Adrenal gland (tissue), 12 donors: Measurements from ENCODE around the gene SYT1. TPM values are rescaled to one million over a fixed set of nuclear protein-coding genes. Genes with fewer than 3 reads are reported as not detected.

ENCODE experiments used
- DNase-seq, 7 donors: peaks; one replicate each; pipeline ENCODE4 v3.0.0-alpha.2; 2019 to 2020
- H3K27ac ChIP-seq, 5 donors: fragments of 200-600 bp; sonication (generic) in 4 of 5; 1 replicate in 3 of 5; 2 replicates in 2 of 5; pipeline versions ENCODE4 v1.5.1 to v1.8.0; 2016 to 2020; ENCODE audit warnings: mild to moderate bottlenecking in 1 of 5
- H3K27me3 ChIP-seq: fragments of 200-600 bp; 2 replicates; pipeline ENCODE4 v1.8.0; 2021
- H3K36me3 ChIP-seq, 2 donors: fragments of 200-600 bp; replicated peaks in 1 of 2; 1 replicate in 1 of 2; 2 replicates in 1 of 2; pipeline versions ENCODE4 v1.5.1 to v1.8.0; 2018 to 2022
- H3K4me1 ChIP-seq, 2 donors: fragments of 200-600 bp; replicated peaks in 1 of 2; 1 replicate in 1 of 2; 2 replicates in 1 of 2; pipeline versions ENCODE4 v1.5.1 to v1.8.0; 2018 to 2021
- H3K4me3 ChIP-seq, 4 donors: fragments of 200-600 bp; sonication (generic) in 3 of 4; one replicate each; pipeline ENCODE4 v1.5.1; 2016 to 2018
- H3K9me3 ChIP-seq, 3 donors: fragments of 200-600 bp; sonication (generic) in 1 of 3; replicated peaks in 1 of 3; 1 replicate in 2 of 3; 2 replicates in 1 of 3; pipeline versions ENCODE4 v1.5.1 to v1.8.0; 2016 to 2021
- CTCF ChIP-seq, 6 experiments: fragments of 450-650 bp in 4 of 6; fragments of 200-600 bp in 2 of 6; sonication (generic) in 1 of 6; IDR thresholded peaks; 1 replicate in 5 of 6; 2 replicates in 1 of 6; pipeline versions ENCODE4 v1.5.1 to v1.8.0; 2016 to 2021; ENCODE audit warnings: antibody characterized with exemption in 6 of 6, mild to moderate bottlenecking in 2 of 6, moderate library complexity in 1 of 6
- POLR2A ChIP-seq, 2 donors: fragments of 450-650 bp; IDR thresholded peaks; one replicate each; pipeline ENCODE4 v1.6.1; 2017; ENCODE audit warnings: antibody characterized with exemption in 2 of 2, mild to moderate bottlenecking in 2 of 2, moderate library complexity in 1 of 2
- WGBS, 4 donors: extraction: QIAGEN DNeasy Blood & Tissue Kit in 2 of 4; methylation state at CpG; one replicate each; pipeline versions ENCODE4 v1.1.5 to v1.1.7; 2013 to 2017; 5-methylcytosine and 5-hydroxymethylcytosine counted together
- intact Hi-C, 2 donors: fragments of 100-400 bp; cut with DNase I; formaldehyde crosslinking; loops; one replicate each; pipeline versions ENCODE4 v1.14.1 to v1.15.0; 2022 to 2023
- polyA plus RNA-seq, 3 donors: library from polyadenylated mRNA; stranded (reverse); fragments of 200-250 nt in 2 of 3; fragments of 350-450 nt in 1 of 3; fragmentation: Illumina TruSeq in 1 of 3; extraction: RNeasy Lipid Tissue Mini Kit (QIAGEN cat#74804) in 1 of 3; gene quantifications; one replicate each; pipeline ENCODE4 v1.2.3, GENCODE V29; 2013 to 2014
- total RNA-seq, 9 donors: library from RNA; depleted of rRNA in 4 of 9; stranded (reverse); fragments of >200 nt in 4 of 9; fragments of 120-200 nt in 1 of 9; fragmentation: NEBNext Ultra II Directional in 1 of 9; extraction: Animal tissue kit (Norgen Biotek cat#: 25700) in 1 of 9; gene quantifications; one replicate each; pipeline versions ENCODE4 v1.1.0 to v1.2.4, GENCODE V29; 2013 to 2023
- donor health status: healthy with polysubstance abuse.
- donor health status: Bipolar disorder and iron deficiency.
- donor health status: DM: yes; HTN: yes; CAD: no.
- donor health status: DM: no; HTN: no; CAD: no.
- donor health status: DM: no; HTN: no; CAD: no.
- donor health status: DM: yes; HTN: yes; CAD: no.

Gene SYT1
- total and polyA plus RNA-seq, 12 donors: 0.42 to 22.3 (median 4.6) TPM

DNA sequence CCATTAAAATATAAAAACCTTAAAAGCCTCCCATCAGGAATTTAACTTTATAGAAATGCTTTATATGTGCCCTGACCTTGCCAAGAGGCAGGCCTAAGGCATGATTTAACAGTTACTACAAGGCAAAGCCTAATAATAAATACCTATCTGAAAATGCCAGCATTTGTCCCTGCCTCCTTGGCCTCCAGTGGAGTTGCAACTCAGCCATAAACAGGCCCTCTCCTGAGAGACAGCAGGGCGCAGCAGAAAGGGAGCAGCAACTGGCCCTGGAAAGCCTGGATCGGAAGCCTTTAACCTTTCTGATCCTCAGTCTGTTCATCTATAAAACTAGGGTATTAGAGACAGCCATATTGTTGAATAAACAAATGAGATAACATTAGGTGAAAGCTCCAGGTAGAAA lies 501.8 kb downstream of the SYT1 start:
- H3K36me3 ChIP-seq: no peaks in the 10 kb centered on the region
- no peaks in the 10 kb centered on the region for H3K27me3 ChIP-seq
- DNase-seq: no peak
- H3K4me3 ChIP-seq: no peak overlapping the region
- no peaks in the 10 kb centered on the region for H3K4me1 ChIP-seq
- no peaks in the 10 kb centered on the region for H3K9me3 ChIP-seq
- 87 to 100% (median 94%) methylated on average over 2 of the region's 2 CpGs for WGBS, 4 donors
- no peak for TF ChIP-seq CTCF (IDR thresholded peaks at IDR 0.05)
- TF ChIP-seq POLR2A (IDR thresholded peaks at IDR 0.05): no peak
- intact Hi-C loops: no loop called here
- H3K27ac ChIP-seq: no peak overlapping the region

- H3K27me3 ChIP-seq: no peaks in the 10 kb centered on the region
- H3K27ac ChIP-seq: no peak overlapping the region
- DNase-seq: no peak
- intact Hi-C loops: no loop called here
- H3K36me3 ChIP-seq: no peaks in the 10 kb centered on the region
- TF ChIP-seq POLR2A (IDR thresholded peaks at IDR 0.05): no peak
- no peak for TF ChIP-seq CTCF (IDR thresholded peaks at IDR 0.05)
- no peaks in the 10 kb centered on the region for H3K4me1 ChIP-seq
- 82 to 89% (median 88%) methylated on average over 3 of the region's 3 CpGs for WGBS, 4 donors
- H3K9me3 ChIP-seq: no peaks in the 10 kb centered on the region
- H3K4me3 ChIP-seq: no peak overlapping the region
Observed at GRCh38 chr12:79367032-79367589, 502.5 kb downstream of the SYT1 start.

DNA sequence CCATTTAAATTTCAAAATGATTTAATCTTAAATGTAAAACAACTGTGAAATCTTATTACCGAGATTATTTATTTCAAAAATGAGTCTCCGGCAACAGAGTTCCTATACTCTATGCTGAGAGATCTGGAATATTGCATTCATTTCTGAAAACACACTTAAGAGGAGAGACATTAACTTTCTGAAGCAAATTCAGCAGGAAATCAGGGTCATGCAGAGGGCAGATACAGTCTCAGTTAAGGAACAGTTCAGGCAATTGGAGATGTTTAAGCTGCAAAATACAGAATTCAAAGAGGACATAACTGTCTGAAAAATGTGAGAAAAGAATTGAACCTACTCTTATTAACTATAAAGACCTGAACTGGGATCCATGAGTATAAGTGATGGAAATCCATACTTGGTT lies 505.4 kb downstream of the SYT1 start:
- Histone ChIP-seq H3K36me3 (no peaks in the 10 kb centered on the region), H3K27ac (no peak overlapping the region), H3K27me3 (no peaks in the 10 kb centered on the region), H3K4me1 (no peaks in the 10 kb centered on the region), H3K9me3 (no peaks in the 10 kb centered on the region), H3K4me3 (no peak overlapping the region)
- WGBS, 4 donors: 69 to 80% (median 72%) methylated on average over 2 of the region's 2 CpGs
- intact Hi-C loops: no loop called here
- TF ChIP-seq CTCF (IDR thresholded peaks at IDR 0.05) (no peak), POLR2A (IDR thresholded peaks at IDR 0.05) (no peak)
- no peak for DNase-seq

GRCh38 chr12:79371226-79371625 lies 506.7 kb downstream of the SYT1 start:
- no peak overlapping the region for H3K27ac ChIP-seq
- WGBS, 4 donors: 87 to 95% (median 90%) methylated on average over 2 of the region's 2 CpGs
- H3K4me3 ChIP-seq: no peak overlapping the region
- no peak for DNase-seq
- H3K4me1 ChIP-seq: no peaks in the 10 kb centered on the region
- H3K27me3 ChIP-seq: no peaks in the 10 kb centered on the region
- no peaks in the 10 kb centered on the region for H3K36me3 ChIP-seq
- H3K9me3 ChIP-seq: no peaks in the 10 kb centered on the region
- intact Hi-C loops: no loop called here
- no peak for TF ChIP-seq POLR2A (IDR thresholded peaks at IDR 0.05)
- TF ChIP-seq CTCF (IDR thresholded peaks at IDR 0.05): no peak
